NCI-H510A treated with DMSO at 0.1 percent for 48 hours (cell line): ENCODE results near the gene DPP3.

Source experiments
- DNase-seq: peaks from one replicate; lab custom pipeline; 2025; lab: John Stamatoyannopoulos, UW

DPP3 gene

GRCh38 chr11:66464916-66465315, 15.3 kb upstream of the DPP3 start:
- no peak for DNase-seq

GRCh38 chr11:66465373-66466224, 14.6 kb upstream of the DPP3 start:
- DNase-seq = no peak

GRCh38 chr11:66466225-66467033, 13.8 kb upstream of the DPP3 start, which contains the start of gene PELI3:
Gene PELI3 (plus strand): TSS chr11:66466905. CDS start chr11:66468129, 1,224 bp downstream.
- peak; percentile 75 for DNase-seq

- DNase-seq = no peak
Observed at GRCh38 chr11:66467034-66467659, 13.1 kb upstream of the DPP3 start.

- no peak for DNase-seq
Observed at GRCh38 chr11:66467756-66468155, 12.5 kb upstream of the DPP3 start.

- DNase-seq = no peak
Observed at GRCh38 chr11:66468691-66469090, 11.5 kb upstream of the DPP3 start.

- no peak for DNase-seq
Observed at GRCh38 chr11:66469441-66469840, 10.8 kb upstream of the DPP3 start.

- no peak for DNase-seq
Observed at GRCh38 chr11:66470015-66470414, 10.2 kb upstream of the DPP3 start.

GRCh38 chr11:66471142-66471541, 9.1 kb upstream of the DPP3 start:
- no peak for DNase-seq

GRCh38 chr11:66472054-66472453, 8.2 kb upstream of the DPP3 start:
- DNase-seq = no peak

GRCh38 chr11:66473167-66473566, 7.1 kb upstream of the DPP3 start:
- no peak for DNase-seq

- DNase-seq = no peak
Observed at GRCh38 chr11:66473608-66474515, 6.4 kb upstream of the DPP3 start.

- no peak for DNase-seq
Observed at GRCh38 chr11:66475349-66476172, 4.7 kb upstream of the DPP3 start.

GRCh38 chr11:66476173-66476840, 3.9 kb upstream of the DPP3 start:
- DNase-seq = no peak

- DNase-seq = no peak
Observed at GRCh38 chr11:66476841-66477251, 3.4 kb upstream of the DPP3 start.

GRCh38 chr11:66477263-66478201, 2.7 kb upstream of the DPP3 start:
- no peak for DNase-seq

GRCh38 chr11:66478729-66479393, 1.4 kb upstream of the DPP3 start:
- no peak for DNase-seq

GRCh38 chr11:66479394-66480116, 679 bp upstream of the DPP3 start:
- peak; percentile 77 for DNase-seq
